HCT116 (cell line): ENCODE measurements around the gene CASKIN2. TPM values are rescaled to one million over a fixed set of nuclear protein-coding genes. Genes with fewer than 3 reads are reported as not detected.
A peak's percentile ranks its signal among the peaks of the same experiment; 100 is the strongest.

ENCODE experiments used
- ATAC-seq: fragments of 200-7000 bp; cut with Tn5 transposase; 2 replicates; pipeline ENCODE4 v1.9.1; 2020; ENCODE audit warnings: mild to moderate bottlenecking, moderate library complexity
- BruUV-seq: library from RNA; stranded (reverse); fragments of 400-500 nt; replicated peaks from 2 replicates; lab custom pipeline; 2021; lab: Mats Ljungman, UMichigan
- CTCF ChIA-PET: fragments of 300-600 bp; sonication (Branson Sonifier 250); formaldehyde crosslinking; loops from one replicate; lab custom pipeline; 2021; ENCODE audit warnings: antibody characterized with exemption; lab: Charles Lee
- POLR2A ChIA-PET: fragments of 300-600, 350-600 bp; sonication (Branson Sonifier 250); formaldehyde crosslinking; loops from one replicate; lab custom pipeline; 2021; ENCODE audit warnings: antibody characterized with exemption; lab: Charles Lee
- RAD21 ChIA-PET, 2 experiments: fragments of 300-600 bp; sonication (Branson Sonifier 250); formaldehyde crosslinking; loops; one replicate each; lab custom pipeline; 2023; ENCODE audit warnings: low total read pairs in 2 of 2; ENCODE audit not compliant: uncharacterized antibody in 2 of 2, unreplicated experiment in 2 of 2, low non-redundant PET in 1 of 2; lab: Charles Lee
- DNase-seq: peaks from one replicate; pipeline ENCODE4 v3.0.0-alpha.2; 2010; ENCODE audit warnings: low read depth, low spot score
- H2AFZ ChIP-seq: fragments of 200-600 bp; shearing (Covaris generic), sonication (generic); 2 replicates; pipeline ENCODE4 v1.6.1; 2017; ENCODE audit warnings: low read depth, mixed run types, mixed read lengths, antibody characterized with exemption, low read length; ENCODE audit not compliant: poor library complexity, severe bottlenecking
- H3K27ac ChIP-seq: 2 replicates; pipeline ENCODE4 v1.5.1; 2012; ENCODE audit warnings: low read depth, low read length
- H3K27me3 ChIP-seq: fragments of 200-600 bp; sonication (generic); 2 replicates; pipeline ENCODE4 v1.6.1; 2016; ENCODE audit warnings: mixed run types, low read length, mixed read lengths; ENCODE audit not compliant: insufficient read depth
- H3K36me3 ChIP-seq, 2 experiments: fragments of 200-500 bp in 1 of 2; fragments of 200-600 bp in 1 of 2; sonication (Bioruptor generic) in 1 of 2; sonication (generic) in 1 of 2; 2 replicates each; pipeline versions ENCODE4 v1.5.1 to v1.6.1; 2014 to 2016; ENCODE audit warnings: low read length in 2 of 2, inconsistent platforms in 1 of 2, mixed read lengths in 1 of 2, mixed run types in 1 of 2; ENCODE audit not compliant: insufficient read depth in 2 of 2, control insufficient read depth in 1 of 2
- H3K4me1 ChIP-seq, 2 experiments: fragments of 200-600 bp in 1 of 2; sonication (generic) in 1 of 2; 2 replicates each; pipeline versions ENCODE4 v1.5.1 to v1.6.1; 2012 to 2017; ENCODE audit warnings: low read length in 2 of 2, inconsistent platforms in 1 of 2, mild to moderate bottlenecking in 1 of 2, mixed read lengths in 1 of 2, mixed run types in 1 of 2, moderate library complexity in 1 of 2; ENCODE audit not compliant: insufficient read depth in 2 of 2, control insufficient read depth in 1 of 2
- H3K4me2 ChIP-seq: fragments of 200-600 bp; sonication (generic); 2 replicates; pipeline ENCODE4 v1.6.1; 2017; ENCODE audit warnings: mixed run types, low read length, mixed read lengths
- H3K4me3 ChIP-seq, 2 experiments: fragments of 200-600 bp in 1 of 2; sonication (generic) in 1 of 2; replicated peaks in 1 of 2; 2 replicates each; pipeline ENCODE4 v1.5.1; 2011 to 2016; ENCODE audit warnings: low read length in 2 of 2, control low read depth in 1 of 2, low read depth in 1 of 2, mild to moderate bottlenecking in 1 of 2, mixed read lengths in 1 of 2, mixed run types in 1 of 2
- H3K79me2 ChIP-seq: fragments of 200-600 bp; sonication (generic); 2 replicates; pipeline ENCODE4 v1.6.1; 2017; ENCODE audit warnings: mild to moderate bottlenecking, mixed run types, low read length, moderate library complexity, mixed read lengths; ENCODE audit not compliant: insufficient read depth
- H3K9ac ChIP-seq: fragments of 200-600 bp; sonication (generic); 2 replicates; pipeline ENCODE4 v1.6.1; 2016; ENCODE audit warnings: low read length, mixed read lengths
- H3K9me2 ChIP-seq: fragments of 200-600 bp; sonication (generic), shearing (Covaris generic); 2 replicates; pipeline ENCODE4 v1.6.1; 2017; ENCODE audit warnings: mixed run types, mild to moderate bottlenecking, moderate library complexity; ENCODE audit not compliant: insufficient read depth
- H3K9me3 ChIP-seq, 2 experiments: fragments of 200-500 bp in 1 of 2; fragments of 200-600 bp in 1 of 2; sonication (Bioruptor generic) in 1 of 2; sonication (generic) in 1 of 2; 2 replicates each; pipeline ENCODE4 v1.6.1; 2014 to 2017; ENCODE audit warnings: low read length in 2 of 2, mixed read lengths in 2 of 2, inconsistent platforms in 1 of 2, low read depth in 1 of 2, mild to moderate bottlenecking in 1 of 2, mixed run types in 1 of 2, moderate library complexity in 1 of 2; ENCODE audit not compliant: control insufficient read depth in 1 of 2, insufficient read depth in 1 of 2
- H4K20me1 ChIP-seq: fragments of 200-600 bp; sonication (generic), shearing (Covaris generic); 2 replicates; pipeline ENCODE4 v1.6.1; 2017; ENCODE audit warnings: mixed run types, mild to moderate bottlenecking, moderate library complexity; ENCODE audit not compliant: insufficient read depth
- ATF3 ChIP-seq: IDR thresholded peaks from 2 replicates; pipeline ENCODE4 v1.6.1; 2012
- CEBPB ChIP-seq: IDR thresholded peaks from 2 replicates; pipeline ENCODE4 v1.6.1; 2012; ENCODE audit warnings: low read depth
- CTCF ChIP-seq, 3 experiments: fragments of 200-600 bp in 1 of 3; sonication (generic) in 1 of 3; IDR thresholded peaks in 2 of 3; conservative IDR thresholded peaks in 1 of 3; 2 replicates each; pipeline ENCODE4 v1.5.1; 2012 to 2017; ENCODE audit warnings: low read depth in 2 of 3, low read length in 2 of 3, antibody characterized with exemption in 1 of 3, borderline replicate concordance in 1 of 3, control low read depth in 1 of 3, mild to moderate bottlenecking in 1 of 3, mixed read lengths in 1 of 3, mixed run types in 1 of 3, moderate library complexity in 1 of 3; ENCODE audit not compliant: insufficient read depth in 1 of 3
- MAX ChIP-seq: IDR thresholded peaks from 2 replicates; pipeline ENCODE4 v1.6.1; 2012
- POLR2A ChIP-seq: IDR thresholded peaks from 2 replicates; pipeline ENCODE4 v1.7.0; 2011; ENCODE audit warnings: borderline replicate concordance; ENCODE audit not compliant: insufficient read depth, insufficient read length; ENCODE audit errors: extremely low read depth
- POLR2AphosphoS5 ChIP-seq: IDR thresholded peaks from 2 replicates; pipeline ENCODE4 v1.6.1; 2011; ENCODE audit warnings: mild to moderate bottlenecking, low read depth, low read length, moderate library complexity
- REST ChIP-seq: IDR thresholded peaks from 2 replicates; pipeline ENCODE4 v1.6.1; 2012; ENCODE audit warnings: low read depth
- TCF7L2 ChIP-seq: IDR thresholded peaks from 2 replicates; pipeline ENCODE4 v1.7.0; 2011; ENCODE audit warnings: borderline replicate concordance, inconsistent platforms; ENCODE audit not compliant: insufficient read depth, insufficient read length; ENCODE audit errors: extremely low read depth
- intact Hi-C: fragments of 100-400 bp; cut with micrococcal nuclease; formaldehyde crosslinking; loops from 2 replicates; pipeline ENCODE4 v1.10.0; 2022
- total RNA-seq: library from RNA; stranded (reverse); gene quantifications from one replicate; pipeline ENCODE4 v1.2.1, GENCODE V29; 2021; ENCODE audit not compliant: unreplicated experiment

Gene CASKIN2
- total RNA-seq, 1 experiment from 2014 or later: 38.4 TPM

GRCh38 chr17:75535119-75535537, 19.8 kb upstream of the CASKIN2 start:
- Histone ChIP-seq H3K79me2 (peaks cover 88% of the 10 kb centered on the region), H3K4me2 (no peak overlapping the region), H3K9ac (no peak overlapping the region), H2AFZ (no peak overlapping the region), H3K9me2 (no peaks in the 10 kb centered on the region), H3K36me3 (peaks cover 0 to 11% of the 10 kb centered on the region in 2 experiments; a peak in 1 of 4 replicates), H3K4me3 (no peak overlapping the region), H4K20me1 (no peaks in the 10 kb centered on the region), H3K27me3 (no peaks in the 10 kb centered on the region), H3K4me1 (peaks cover 32 to 56% of the 10 kb centered on the region in 2 experiments), H3K9me3 (no peaks in the 10 kb centered on the region), H3K27ac (peak overlapping the region; percentile 4; the same call in 1 of the 2 replicates)
- intact Hi-C loops: no loop called here
- DNase-seq (no peak), ATAC-seq (no peak)
- TF ChIP-seq CEBPB (no peak), POLR2A (no peak), REST (no peak), MAX (no peak)
- POLR2A ChIA-PET: interaction anchor here (1.4 kb wide), 1 partner anchor 9 kb away, joined by 5 read pairs; no protein-coding TSS in a partner anchor
- CTCF ChIA-PET: interaction anchor here (1.5 kb wide), 1 partner anchor 10 kb away, joined by 3 read pairs; the partner anchor contains the start of gene LLGL2
- RAD21 ChIA-PET: no interaction called here
- no TSS peak for BruUV-seq

- CTCF ChIA-PET: no interaction called here
- no TSS peak for BruUV-seq
- DNase-seq: peak; percentile 75
- TF ChIP-seq ATF3 (no peak), POLR2AphosphoS5 (0 out of 2 replicates have a peak, but pooled peaks have one; percentile 21), CTCF (IDR thresholded peaks at IDR 0.05 in 2 of 3, conservative IDR thresholded peaks at IDR 0.05 in 1 of 3; ENCODE audit: borderline replicate concordance in 1 of 3, insufficient read depth in 1 of 3, low read depth in 2 of 3, low read length in 2 of 3) (no peak), TCF7L2 (no peak), CEBPB (no peak)
Observed at GRCh38 chr17:75531721-75532072, 16.4 kb upstream of the CASKIN2 start.

More at GRCh38 chr17:75531721-75532072, 16.4 kb upstream of the CASKIN2 start:
- ATAC-seq: peak; percentile 86
- RAD21 ChIA-PET: no interaction called here
- Histone ChIP-seq H3K4me1 (peaks cover 46 to 67% of the 10 kb centered on the region in 2 experiments), H3K27me3 (no peaks in the 10 kb centered on the region), H3K27ac (peak overlapping the region; percentile 98), H3K4me2 (peak overlapping the region; percentile 79), H3K9me3 (no peaks in the 10 kb centered on the region), H3K36me3 (peaks cover 0 to 11% of the 10 kb centered on the region in 2 experiments; a peak in 1 of 4 replicates), H3K4me3 (peak overlapping the region; percentile 17 to 35), H3K79me2 (peaks cover 89% of the 10 kb centered on the region), H3K9me2 (no peaks in the 10 kb centered on the region), H4K20me1 (no peaks in the 10 kb centered on the region), H2AFZ (no peak overlapping the region), H3K9ac (peak overlapping the region; percentile 70)
- POLR2A ChIA-PET: interaction anchor here (1.4 kb wide), 1 partner anchor 19 kb away, joined by 3 read pairs; no protein-coding TSS in a partner anchor
- intact Hi-C loops: no loop called here
